ENCODE data around the gene PTPN7. TPM values are rescaled to one million over a fixed set of nuclear protein-coding genes. Genes with fewer than 3 reads are reported as not detected.
A peak's percentile ranks its signal among the peaks of the same experiment; 100 is the strongest.
"Not testable (repeated sequence)": the region's sequence is repeated elsewhere in the genome, so short reads cannot be mapped to it uniquely, and the experiment has no call there.

Gene PTPN7
- total RNA-seq, 1 donor from 2014 or later = 2.6 TPM

DNA sequence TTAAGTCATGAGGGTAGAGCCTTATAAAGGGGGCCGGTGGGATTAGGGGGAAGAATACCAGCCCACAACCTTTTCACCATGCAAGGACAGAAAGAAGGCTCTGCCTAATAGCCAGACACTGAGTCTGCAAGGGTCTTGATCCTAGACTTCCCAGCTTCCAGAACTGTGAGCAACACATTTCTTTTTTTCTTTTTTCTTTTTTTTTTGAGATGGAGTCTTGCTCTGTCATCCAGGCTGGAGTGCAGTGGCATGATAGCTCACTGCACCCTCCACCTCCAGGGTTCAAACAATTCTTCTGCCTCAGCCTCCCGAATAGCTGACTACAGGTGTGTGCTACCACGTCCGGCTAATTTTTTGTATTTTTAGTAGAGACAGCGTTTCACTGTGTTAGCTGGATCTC lies 14.1 kb downstream of the PTPN7 start:
- DNase-seq (ENCODE audit: low read depth) = no peak
- TF ChIP-seq, protein P1, sequence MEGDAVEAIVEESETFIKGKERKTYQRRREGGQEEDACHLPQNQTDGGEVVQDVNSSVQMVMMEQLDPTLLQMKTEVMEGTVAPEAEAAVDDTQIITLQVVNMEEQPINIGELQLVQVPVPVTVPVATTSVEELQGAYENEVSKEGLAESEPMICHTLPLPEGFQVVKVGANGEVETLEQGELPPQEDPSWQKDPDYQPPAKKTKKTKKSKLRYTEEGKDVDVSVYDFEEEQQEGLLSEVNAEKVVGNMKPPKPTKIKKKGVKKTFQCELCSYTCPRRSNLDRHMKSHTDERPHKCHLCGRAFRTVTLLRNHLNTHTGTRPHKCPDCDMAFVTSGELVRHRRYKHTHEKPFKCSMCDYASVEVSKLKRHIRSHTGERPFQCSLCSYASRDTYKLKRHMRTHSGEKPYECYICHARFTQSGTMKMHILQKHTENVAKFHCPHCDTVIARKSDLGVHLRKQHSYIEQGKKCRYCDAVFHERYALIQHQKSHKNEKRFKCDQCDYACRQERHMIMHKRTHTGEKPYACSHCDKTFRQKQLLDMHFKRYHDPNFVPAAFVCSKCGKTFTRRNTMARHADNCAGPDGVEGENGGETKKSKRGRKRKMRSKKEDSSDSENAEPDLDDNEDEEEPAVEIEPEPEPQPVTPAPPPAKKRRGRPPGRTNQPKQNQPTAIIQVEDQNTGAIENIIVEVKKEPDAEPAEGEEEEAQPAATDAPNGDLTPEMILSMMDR (IDR thresholded peaks at IDR 0.05; ENCODE audit: insufficient read depth, low read length, poor library complexity, severe bottlenecking) = no peak
- no peaks in the 10 kb centered on the region for H3K27me3 ChIP-seq (ENCODE audit: control insufficient read depth, insufficient read depth, low read length)
- no peaks in the 10 kb centered on the region for H3K36me3 ChIP-seq (ENCODE audit: control insufficient read depth, insufficient read depth, low read length)
- no peak overlapping the region for H3K4me3 ChIP-seq (ENCODE audit: low read depth, low read length)

DNA sequence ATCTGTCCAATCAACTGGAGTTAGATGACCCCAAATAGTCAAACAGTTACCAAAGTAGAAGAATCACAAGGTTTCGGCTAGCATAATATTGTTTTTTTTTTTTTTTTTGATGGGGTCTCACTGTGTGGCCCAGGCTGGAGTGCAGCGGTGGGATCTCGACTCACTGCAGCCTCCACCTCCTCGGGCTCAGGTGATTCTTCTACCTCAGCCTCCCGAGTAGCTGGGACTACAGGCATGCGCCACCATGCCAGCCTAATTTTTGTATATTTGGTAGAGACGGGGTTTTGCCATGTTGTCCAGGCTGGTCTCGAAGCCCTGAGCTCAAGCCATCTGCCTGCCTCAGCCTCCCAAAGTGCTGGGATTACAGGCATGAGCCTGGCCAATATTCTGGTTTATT lies 14.7 kb downstream of the PTPN7 start:
- H3K27me3 ChIP-seq (ENCODE audit: control insufficient read depth, insufficient read depth, low read length); H3K4me3 ChIP-seq (ENCODE audit: low read depth, low read length); H3K36me3 ChIP-seq (ENCODE audit: control insufficient read depth, insufficient read depth, low read length); DNase-seq (ENCODE audit: low read depth): not testable (repeated sequence)

DNA sequence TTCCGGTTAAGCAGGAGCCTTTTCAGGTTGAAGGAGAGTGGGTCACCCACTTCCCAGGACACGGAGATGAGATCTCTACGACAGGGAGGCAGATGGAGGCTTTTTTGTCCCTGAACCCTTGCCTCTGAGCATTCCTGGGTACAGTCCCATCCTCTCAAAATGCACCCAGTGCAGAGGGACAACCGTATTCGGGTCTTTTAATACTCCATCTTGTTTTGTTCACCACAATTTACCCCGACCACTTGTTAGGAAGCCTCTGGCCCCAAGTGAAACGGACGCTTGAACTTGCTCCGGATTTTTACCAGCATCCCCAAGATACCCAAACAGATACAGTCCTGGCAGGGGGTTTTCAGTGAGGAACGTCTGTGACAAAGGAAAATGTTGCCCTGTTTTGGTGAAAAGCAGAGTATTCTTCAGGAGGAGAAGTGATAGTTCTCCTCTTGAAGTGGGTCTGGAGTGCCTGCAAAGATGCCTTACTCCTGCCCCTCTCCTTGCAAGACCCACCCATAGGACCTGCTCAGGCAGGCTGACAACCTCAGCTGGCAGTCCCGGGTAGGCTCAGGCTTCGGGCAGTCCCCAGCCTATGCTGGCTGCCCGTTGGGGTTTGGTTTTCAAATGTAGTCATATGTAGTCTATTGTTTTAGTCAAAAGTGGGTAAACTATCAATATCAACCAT lies 15.2 kb downstream of the PTPN7 start:
- peak overlapping the region; percentile 96 for H3K4me3 ChIP-seq (ENCODE audit: low read depth, low read length)
- no peaks in the 10 kb centered on the region for H3K27me3 ChIP-seq (ENCODE audit: control insufficient read depth, insufficient read depth, low read length)
- DNase-seq (ENCODE audit: low read depth) = no peak
- H3K36me3 ChIP-seq (ENCODE audit: control insufficient read depth, insufficient read depth, low read length) = peaks cover 1% of the 10 kb centered on the region
- TF ChIP-seq, protein P1 (IDR thresholded peaks at IDR 0.05; ENCODE audit: insufficient read depth, low read length, poor library complexity, severe bottlenecking) = no peak

DNA sequence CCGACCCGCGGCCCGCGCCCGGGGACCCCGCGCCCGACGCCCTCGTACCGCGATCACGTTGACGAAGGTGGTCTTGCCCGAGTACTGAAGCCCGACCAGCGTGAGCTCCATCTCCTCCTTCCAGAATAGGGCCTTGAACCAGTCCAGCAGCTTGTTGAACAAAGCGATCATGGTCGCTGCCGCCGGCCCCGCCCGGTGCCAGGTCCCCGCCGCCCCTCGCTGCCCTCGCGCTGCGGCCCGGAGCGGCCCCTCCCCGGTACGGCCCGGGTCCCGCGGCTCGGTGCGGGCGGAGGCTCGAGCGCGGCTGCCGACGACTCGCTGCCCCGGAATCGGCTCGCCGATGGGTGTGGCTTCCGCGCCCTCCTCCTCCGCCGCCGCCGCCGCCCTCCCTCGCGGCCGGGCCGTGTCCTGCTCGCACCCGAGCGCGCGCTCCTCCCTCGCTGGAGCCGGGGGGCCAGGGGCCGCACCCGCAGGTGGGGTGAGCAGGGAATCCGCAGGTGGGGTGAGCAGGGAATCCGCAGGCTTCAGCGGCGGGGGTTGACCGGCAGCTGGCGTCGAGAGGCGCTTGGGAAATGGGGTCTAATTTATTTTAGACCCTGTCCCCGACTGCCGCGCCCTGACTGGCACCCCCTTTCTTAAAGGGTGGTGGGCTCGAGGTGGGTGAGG lies 15.9 kb downstream of the PTPN7 start, which contains the start of gene ARL8A:
TSS of gene ARL8A (minus strand) at position 336 of the 666 bp plus-strand sequence. CDS start at position 171, 165 bp downstream.
- Histone ChIP-seq H3K4me3 (ENCODE audit: low read depth, low read length) (peak within 1 kb of the TSS; percentile 96), H3K36me3 (ENCODE audit: control insufficient read depth, insufficient read depth, low read length) (peaks cover 1% of the 10 kb centered on the region), H3K27me3 (ENCODE audit: control insufficient read depth, insufficient read depth, low read length) (no peaks in the 10 kb centered on the region)
- TF ChIP-seq, protein P1 (IDR thresholded peaks at IDR 0.05; ENCODE audit: insufficient read depth, low read length, poor library complexity, severe bottlenecking) = no peak
- DNase-seq (ENCODE audit: low read depth) = no peak

DNA sequence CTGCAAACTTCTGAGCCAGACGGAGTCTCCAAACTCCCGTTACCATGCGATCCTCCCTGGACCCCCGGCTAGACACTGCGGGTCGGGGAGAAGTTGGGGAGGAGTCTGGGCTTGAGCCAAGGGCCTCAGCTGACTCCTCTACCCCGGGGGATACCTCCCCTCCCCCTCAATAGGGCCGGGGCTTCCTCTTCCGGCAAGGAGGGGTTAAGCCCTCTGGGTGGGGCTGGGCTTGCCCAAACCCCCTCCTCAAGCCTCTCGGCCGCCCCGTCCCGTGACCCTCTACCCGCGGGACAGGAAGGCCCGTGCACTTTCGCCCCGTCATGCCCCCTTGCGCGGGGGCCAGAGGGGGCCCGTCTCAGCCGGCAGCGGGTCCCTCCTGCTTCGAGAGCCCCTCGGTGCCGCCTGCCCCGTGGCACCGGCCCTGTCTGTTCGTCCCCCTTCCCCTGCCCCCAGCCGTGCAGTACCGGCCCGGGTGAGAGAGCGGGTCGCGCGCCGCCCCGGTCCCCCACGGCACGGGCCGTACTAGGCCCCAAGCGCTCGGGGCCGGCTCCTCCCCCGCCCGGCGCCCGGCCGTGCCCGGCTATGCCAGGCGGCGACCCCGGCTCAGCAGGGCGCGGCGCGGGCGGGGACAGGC lies 16.5 kb downstream of the PTPN7 start:
- Histone ChIP-seq H3K27me3 (ENCODE audit: control insufficient read depth, insufficient read depth, low read length) (no peaks in the 10 kb centered on the region), H3K36me3 (ENCODE audit: control insufficient read depth, insufficient read depth, low read length) (peaks cover 1% of the 10 kb centered on the region), H3K4me3 (ENCODE audit: low read depth, low read length) (peak overlapping the region; percentile 96)
- no peak for DNase-seq (ENCODE audit: low read depth)
- TF ChIP-seq, protein P1 (IDR thresholded peaks at IDR 0.05; ENCODE audit: insufficient read depth, low read length, poor library complexity, severe bottlenecking) = no peak

DNA sequence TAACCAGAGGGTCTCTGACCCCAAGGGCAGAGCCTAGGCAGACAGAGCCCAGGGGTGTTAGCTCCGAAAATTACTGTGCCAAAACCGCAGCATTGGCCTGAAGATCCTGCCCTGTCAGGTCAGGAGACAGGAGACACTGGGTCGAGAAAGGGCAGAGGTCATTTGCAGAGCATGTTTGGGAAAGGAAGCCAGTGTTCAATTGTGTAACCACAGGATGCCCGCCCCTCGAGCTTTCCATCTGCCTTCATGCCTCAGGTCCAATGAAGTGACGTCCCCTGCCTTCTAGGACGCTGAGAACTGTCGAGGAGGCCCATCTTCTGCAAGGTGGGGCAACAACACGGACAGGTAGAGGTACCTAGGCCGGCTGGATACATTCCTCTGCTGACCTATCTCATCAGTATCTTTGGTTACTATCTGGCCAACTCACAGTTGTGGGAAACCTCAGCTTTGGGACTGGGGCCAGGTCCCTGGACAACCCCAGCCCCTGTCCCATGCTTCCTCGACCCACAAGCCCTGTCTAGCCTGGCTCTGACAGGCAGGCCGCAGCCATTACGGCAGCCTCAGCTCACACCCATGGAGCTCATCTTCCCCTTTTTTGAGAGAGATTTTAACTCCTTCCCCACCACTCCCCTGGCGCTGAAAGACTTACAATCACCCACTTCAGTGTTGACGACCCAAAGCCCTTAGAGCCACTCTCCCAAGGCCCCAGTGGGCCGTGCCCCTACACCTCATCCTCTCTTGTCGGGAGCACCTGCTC lies 17.2 kb downstream of the PTPN7 start:
- DNase-seq (ENCODE audit: low read depth) = no peak
- Histone ChIP-seq H3K36me3 (ENCODE audit: control insufficient read depth, insufficient read depth, low read length) (peaks cover 1% of the 10 kb centered on the region), H3K4me3 (ENCODE audit: low read depth, low read length) (peak overlapping the region; percentile 96), H3K27me3 (ENCODE audit: control insufficient read depth, insufficient read depth, low read length) (no peaks in the 10 kb centered on the region)
- TF ChIP-seq, protein P1 (IDR thresholded peaks at IDR 0.05; ENCODE audit: insufficient read depth, low read length, poor library complexity, severe bottlenecking) = no peak

DNA sequence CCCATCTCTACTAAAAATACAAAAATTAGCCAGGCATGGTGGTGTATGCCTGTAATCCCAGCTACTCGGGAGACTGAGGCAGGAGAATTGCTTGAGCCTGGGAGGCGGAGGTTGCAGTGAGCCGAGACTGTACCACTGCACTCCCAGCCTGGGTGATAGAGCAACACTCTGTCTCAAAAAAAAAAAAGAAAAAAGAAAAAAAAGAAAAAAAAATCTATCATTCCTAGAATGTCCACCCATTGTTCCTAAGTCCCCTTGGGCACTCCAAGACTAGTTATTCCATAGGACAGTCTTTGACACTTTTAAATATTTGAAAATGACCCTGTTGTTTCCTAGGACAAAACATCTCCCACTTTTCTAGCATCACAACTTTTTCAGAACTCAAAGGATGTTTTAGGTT lies 18.9 kb downstream of the PTPN7 start:
- not testable (repeated sequence) for DNase-seq (ENCODE audit: low read depth)

More for the DNA sequence above, 18.9 kb downstream of the PTPN7 start:
- H3K27me3 ChIP-seq (ENCODE audit: control insufficient read depth, insufficient read depth, low read length); H3K4me3 ChIP-seq (ENCODE audit: low read depth, low read length); H3K36me3 ChIP-seq (ENCODE audit: control insufficient read depth, insufficient read depth, low read length): not testable (repeated sequence)

Measured in kidney epithelial cell (primary cell).